RWPE2 (cell line): ENCODE results near the gene RNF112.

Experiments
- ATAC-seq: fragments of 200-7000 bp; cut with Tn5 transposase; 3 replicates; pipeline ENCODE4 v1.9.1; 2021; ENCODE audit warnings: low read depth
- DNase-seq: peaks from one replicate; pipeline ENCODE4 v3.0.0-alpha.2; 2020; ENCODE audit warnings: low spot score
- H3K27ac ChIP-seq: fragments of 450-650 bp; 2 replicates; pipeline ENCODE4 v1.5.1; 2017; ENCODE audit warnings: mild to moderate bottlenecking; ENCODE audit not compliant: poor library complexity, severe bottlenecking
- H3K27me3 ChIP-seq: fragments of 250-450 bp; sonication (Bioruptor Pico); 2 replicates; pipeline ENCODE4 v1.5.1; 2021; ENCODE audit warnings: mild to moderate bottlenecking, moderate library complexity; ENCODE audit not compliant: insufficient read depth, poor library complexity, severe bottlenecking
- H3K36me3 ChIP-seq: fragments of 250-450 bp; sonication (Bioruptor Pico); 2 replicates; pipeline ENCODE4 v1.5.1; 2020; ENCODE audit warnings: low read depth, mild to moderate bottlenecking, moderate library complexity
- H3K4me1 ChIP-seq: fragments of 250-450 bp; sonication (Bioruptor Pico); 2 replicates; pipeline ENCODE4 v1.5.1; 2021; ENCODE audit warnings: mild to moderate bottlenecking, moderate library complexity; ENCODE audit not compliant: insufficient read depth, poor library complexity, severe bottlenecking
- H3K4me3 ChIP-seq: fragments of 250-450 bp; sonication (Bioruptor Pico); 2 replicates; pipeline ENCODE4 v1.5.1; 2021; ENCODE audit warnings: mild to moderate bottlenecking, moderate library complexity; ENCODE audit not compliant: severe bottlenecking
- H3K9me3 ChIP-seq: fragments of 250-450 bp; sonication (Bioruptor Pico); 2 replicates; pipeline ENCODE4 v1.5.1; 2021; ENCODE audit warnings: mild to moderate bottlenecking, moderate library complexity; ENCODE audit not compliant: severe bottlenecking
- TF ChIP-seq, protein P1 (sequence below): fragments of 450-650 bp; IDR thresholded peaks from one replicate; pipeline ENCODE4 v1.5.1; 2017; ENCODE audit warnings: mild to moderate bottlenecking, moderate library complexity; ENCODE audit not compliant: poor library complexity, severe bottlenecking

The RNF112 gene

DNA sequence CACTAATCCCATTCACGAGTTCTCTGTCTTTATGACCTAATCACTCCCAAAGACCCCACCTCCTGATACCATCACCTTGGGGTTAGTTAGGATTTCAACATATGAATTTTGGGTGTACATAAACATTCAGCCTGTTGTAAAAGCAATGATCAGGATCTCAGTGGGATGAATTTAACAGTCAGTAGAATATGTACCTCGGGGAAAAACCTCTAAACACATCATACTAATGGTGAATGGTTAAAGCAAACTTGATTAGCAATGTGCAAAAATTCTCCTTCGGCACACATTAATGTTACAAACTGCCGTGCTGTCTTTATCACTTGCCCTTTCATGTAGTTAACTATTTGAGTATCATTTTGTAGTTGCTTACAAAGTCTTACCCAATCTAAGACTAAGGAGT lies 10.2 kb downstream of the RNF112 start:
- H3K27ac ChIP-seq: no peak overlapping the region
- TF ChIP-seq, protein P1, sequence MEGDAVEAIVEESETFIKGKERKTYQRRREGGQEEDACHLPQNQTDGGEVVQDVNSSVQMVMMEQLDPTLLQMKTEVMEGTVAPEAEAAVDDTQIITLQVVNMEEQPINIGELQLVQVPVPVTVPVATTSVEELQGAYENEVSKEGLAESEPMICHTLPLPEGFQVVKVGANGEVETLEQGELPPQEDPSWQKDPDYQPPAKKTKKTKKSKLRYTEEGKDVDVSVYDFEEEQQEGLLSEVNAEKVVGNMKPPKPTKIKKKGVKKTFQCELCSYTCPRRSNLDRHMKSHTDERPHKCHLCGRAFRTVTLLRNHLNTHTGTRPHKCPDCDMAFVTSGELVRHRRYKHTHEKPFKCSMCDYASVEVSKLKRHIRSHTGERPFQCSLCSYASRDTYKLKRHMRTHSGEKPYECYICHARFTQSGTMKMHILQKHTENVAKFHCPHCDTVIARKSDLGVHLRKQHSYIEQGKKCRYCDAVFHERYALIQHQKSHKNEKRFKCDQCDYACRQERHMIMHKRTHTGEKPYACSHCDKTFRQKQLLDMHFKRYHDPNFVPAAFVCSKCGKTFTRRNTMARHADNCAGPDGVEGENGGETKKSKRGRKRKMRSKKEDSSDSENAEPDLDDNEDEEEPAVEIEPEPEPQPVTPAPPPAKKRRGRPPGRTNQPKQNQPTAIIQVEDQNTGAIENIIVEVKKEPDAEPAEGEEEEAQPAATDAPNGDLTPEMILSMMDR: no peak
- H3K4me3 ChIP-seq: no peak overlapping the region
- ATAC-seq (no peak), DNase-seq (no peak)
- H3K9me3 ChIP-seq: no peaks in the 10 kb centered on the region
- H3K36me3 ChIP-seq: no peaks in the 10 kb centered on the region
- H3K27me3 ChIP-seq: no peaks in the 10 kb centered on the region
- no peaks in the 10 kb centered on the region for H3K4me1 ChIP-seq

DNA sequence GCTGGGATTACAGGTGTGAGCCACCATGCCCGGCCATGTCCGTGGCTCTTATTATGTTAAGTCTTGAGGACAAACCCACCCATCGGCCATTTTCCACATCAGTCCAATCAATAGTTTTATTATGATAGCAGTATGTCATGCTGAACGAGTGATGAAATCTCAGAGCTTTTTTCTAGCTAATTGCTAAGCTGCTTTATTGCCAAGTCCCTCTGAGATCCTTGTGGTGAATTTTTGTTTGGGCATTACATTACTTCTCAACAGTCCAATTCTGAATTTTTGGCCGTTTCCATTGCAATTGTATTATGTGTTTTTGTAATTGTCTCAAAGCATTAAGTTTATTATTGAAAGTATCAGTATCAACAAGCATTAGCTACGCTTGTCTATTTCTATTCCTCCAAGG lies 10.9 kb downstream of the RNF112 start:
- Histone ChIP-seq H3K4me1 (no peaks in the 10 kb centered on the region), H3K36me3 (no peaks in the 10 kb centered on the region), H3K4me3 (no peak overlapping the region), H3K27ac (no peak overlapping the region), H3K27me3 (no peaks in the 10 kb centered on the region), H3K9me3 (no peaks in the 10 kb centered on the region)
- TF ChIP-seq, protein P1: no peak
- DNase-seq (no peak), ATAC-seq (no peak)

DNA sequence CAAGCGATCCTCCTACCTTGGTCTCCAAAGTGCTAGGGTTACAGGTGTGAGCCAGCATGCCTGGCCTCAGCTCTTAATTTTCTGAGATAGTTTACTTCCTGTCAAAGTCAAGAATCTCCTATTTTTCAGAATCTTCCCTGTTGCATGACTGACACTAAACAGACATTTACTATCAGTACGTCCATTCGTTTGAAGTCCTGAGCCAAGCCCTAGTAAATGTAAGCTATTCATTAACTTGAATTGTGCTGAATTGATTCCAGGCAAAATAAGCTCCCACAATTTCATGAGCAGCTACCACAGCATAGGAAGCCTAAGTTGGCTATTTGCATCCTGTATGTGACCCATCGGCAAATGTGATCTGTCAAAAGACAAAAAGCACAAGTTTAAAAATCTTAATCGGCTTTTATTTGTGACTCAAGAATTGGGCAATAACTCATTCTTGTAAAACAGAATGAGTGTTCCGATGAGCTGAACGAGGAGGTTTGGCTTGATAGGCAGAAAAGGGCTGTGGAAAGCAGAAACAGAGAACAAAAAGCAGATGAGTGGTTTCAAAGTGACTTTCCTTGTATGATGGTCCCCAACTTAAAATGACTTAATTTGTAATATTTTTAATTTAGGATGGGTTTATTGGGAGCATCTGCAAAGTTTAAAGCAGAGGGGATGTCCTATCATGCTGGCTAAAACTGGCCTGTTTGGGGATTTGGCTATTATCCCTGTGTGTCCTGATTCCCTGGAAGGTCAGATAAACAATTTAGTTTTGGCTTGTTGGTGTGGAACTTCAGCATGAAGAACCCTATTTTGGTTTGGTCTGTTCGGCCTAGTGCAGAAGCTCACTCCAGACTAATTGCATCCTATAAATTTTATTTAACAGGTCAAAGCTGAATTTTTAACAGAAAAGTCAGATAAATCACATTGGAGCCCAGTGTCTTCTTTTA lies 14.2 kb downstream of the RNF112 start:
- no peak overlapping the region for H3K4me3 ChIP-seq
- H3K27me3 ChIP-seq: no peaks in the 10 kb centered on the region
- H3K9me3 ChIP-seq: no peaks in the 10 kb centered on the region
- DNase-seq (no peak), ATAC-seq (no peak)
- H3K4me1 ChIP-seq: no peaks in the 10 kb centered on the region
- TF ChIP-seq, protein P1: no peak
- H3K27ac ChIP-seq: no peak overlapping the region
- H3K36me3 ChIP-seq: no peaks in the 10 kb centered on the region

DNA sequence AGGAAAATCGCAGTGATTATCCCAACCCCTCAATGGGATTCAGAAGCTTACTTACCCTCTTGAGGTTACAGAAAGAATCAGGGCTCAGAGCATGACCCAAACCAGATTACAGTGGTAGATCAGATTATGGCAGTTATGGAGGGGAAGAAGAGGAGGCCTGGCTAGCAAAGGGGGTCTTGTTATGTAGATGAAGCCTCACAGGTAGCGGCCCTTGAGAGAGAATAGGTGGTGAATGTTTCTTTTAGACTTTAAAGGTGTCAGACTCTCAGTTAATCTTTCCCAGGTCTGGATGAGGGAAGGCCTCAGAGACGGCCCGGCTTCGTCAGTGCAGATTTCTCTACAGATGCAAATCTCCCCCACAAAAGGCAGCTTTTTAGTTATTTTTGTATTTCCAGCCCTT lies 15.6 kb downstream of the RNF112 start:
- Histone ChIP-seq H3K27me3 (no peaks in the 10 kb centered on the region), H3K27ac (no peak overlapping the region), H3K9me3 (no peaks in the 10 kb centered on the region), H3K4me1 (no peaks in the 10 kb centered on the region), H3K36me3 (no peaks in the 10 kb centered on the region), H3K4me3 (no peak overlapping the region)
- ATAC-seq (no peak), DNase-seq (no peak)
- TF ChIP-seq, protein P1: no peak

DNA sequence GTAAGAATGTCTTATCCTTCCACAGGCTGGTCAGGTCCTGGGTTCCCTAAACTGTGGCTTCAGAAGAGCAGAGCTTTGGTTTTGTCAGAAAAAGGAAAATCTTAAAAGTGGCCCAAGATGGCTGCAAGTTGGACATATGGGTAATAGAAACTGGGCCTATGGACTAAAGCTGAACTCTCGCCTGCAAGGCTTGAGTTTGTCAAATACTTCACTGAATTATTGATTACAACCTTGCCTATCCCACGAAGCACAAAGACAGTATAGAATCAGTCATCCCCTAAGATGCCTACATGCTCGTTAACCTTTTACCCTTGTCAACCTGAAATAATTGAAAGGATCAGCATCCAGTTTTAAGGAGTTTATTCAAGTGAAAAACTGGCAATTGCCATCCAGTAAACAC lies 20.7 kb downstream of the RNF112 start:
- ATAC-seq (no peak), DNase-seq (no peak)
- Histone ChIP-seq H3K4me1 (no peaks in the 10 kb centered on the region), H3K27me3 (no peaks in the 10 kb centered on the region), H3K27ac (no peak overlapping the region), H3K9me3 (no peaks in the 10 kb centered on the region), H3K4me3 (no peak overlapping the region), H3K36me3 (no peaks in the 10 kb centered on the region)
- TF ChIP-seq, protein P1: no peak
